Natural killer cell (primary cell): Measurements from ENCODE around the gene FSTL4. TPM values are rescaled to one million over a fixed set of nuclear protein-coding genes. Genes with fewer than 3 reads are reported as not detected.

Experiments
- ATAC-seq, 3 donors: fragments of 150-1000 bp in 2 of 3; fragments of 200-7000 bp in 1 of 3; cut with Tn5 transposase; 1 replicate in 1 of 3; 2 replicates in 2 of 3; pipeline ENCODE4 v1.10.0; 2021; ENCODE audit warnings: mild to moderate bottlenecking in 2 of 3, moderate library complexity in 2 of 3
- DNase-seq, 2 donors: peaks; one replicate each; pipeline versions ENCODE4 v3.0.0 to v3.0.0-alpha.2; 2013 to 2021; ENCODE audit warnings: mixed read lengths in 1 of 2
- H3K27ac ChIP-seq: one replicate; pipeline ENCODE4 v1.5.1; 2013; ENCODE audit warnings: mild to moderate bottlenecking, low read length
- H3K27me3 ChIP-seq: one replicate; pipeline ENCODE4 v1.6.1; 2013; ENCODE audit warnings: low read length; ENCODE audit not compliant: control insufficient read depth, insufficient read depth
- H3K36me3 ChIP-seq: one replicate; pipeline ENCODE4 v1.6.1; 2013; ENCODE audit warnings: low read length; ENCODE audit not compliant: control insufficient read depth, insufficient read depth
- H3K4me1 ChIP-seq: one replicate; pipeline ENCODE4 v1.6.1; 2013; ENCODE audit warnings: low read length; ENCODE audit not compliant: control insufficient read depth, insufficient read depth
- H3K4me3 ChIP-seq: one replicate; pipeline ENCODE4 v1.5.1; 2013; ENCODE audit warnings: low read length
- H3K9me3 ChIP-seq: one replicate; pipeline ENCODE4 v1.6.1; 2013; ENCODE audit warnings: low read length; ENCODE audit not compliant: control insufficient read depth, insufficient read depth
- H3K27ac Mint-ChIP-seq, 2 donors: one replicate each; pipeline ENCODE4 v1.8.0; 2022; ENCODE audit warnings: mild to moderate bottlenecking in 2 of 2, mixed read lengths in 2 of 2, moderate library complexity in 1 of 2
- H3K27me3 Mint-ChIP-seq, 2 donors: one replicate each; pipeline ENCODE4 v1.8.0; 2022; ENCODE audit warnings: low read depth in 2 of 2, mixed read lengths in 2 of 2
- H3K36me3 Mint-ChIP-seq: one replicate; pipeline ENCODE4 v1.8.0; 2022; ENCODE audit warnings: mixed read lengths
- H3K4me1 Mint-ChIP-seq, 2 donors: one replicate each; pipeline ENCODE4 v1.8.0; 2022; ENCODE audit warnings: mixed read lengths in 2 of 2
- H3K4me3 Mint-ChIP-seq: one replicate; pipeline ENCODE4 v1.8.0; 2022; ENCODE audit warnings: mild to moderate bottlenecking, moderate library complexity, mixed read lengths
- H3K9me3 Mint-ChIP-seq, 2 donors: one replicate each; pipeline ENCODE4 v1.8.0; 2022; ENCODE audit warnings: mixed read lengths in 2 of 2
- WGBS: methylation state at CpG from one replicate; pipeline ENCODE4 v1.1.7; 2013; ENCODE audit warnings: missing lambda C conversion rate; ENCODE audit not compliant: insufficient coverage; 5-methylcytosine and 5-hydroxymethylcytosine counted together
- intact Hi-C: fragments of 100-400 bp; cut with micrococcal nuclease; formaldehyde crosslinking; loops from one replicate; pipeline ENCODE4 v1.14.2; 2022
- total RNA-seq, 4 donors: library from RNA; stranded (reverse); fragments of 120-200 nt in 1 of 4; gene quantifications; one replicate each; pipeline versions ENCODE4 v1.2.3 to v1.2.4, GENCODE V29; 2013 to 2022
- TF ChIP-seq, protein P1 (sequence below): fragments of 200-600 bp; IDR thresholded peaks from one replicate; pipeline ENCODE4 v1.8.0; 2022; ENCODE audit warnings: antibody characterized with exemption

The FSTL4 gene
- total RNA-seq, 3 donors from 2014 or later (not counting 1 experiment from before 2014, with no cell fraction given): 0.11 to 0.75 (median 0.55) TPM

DNA sequence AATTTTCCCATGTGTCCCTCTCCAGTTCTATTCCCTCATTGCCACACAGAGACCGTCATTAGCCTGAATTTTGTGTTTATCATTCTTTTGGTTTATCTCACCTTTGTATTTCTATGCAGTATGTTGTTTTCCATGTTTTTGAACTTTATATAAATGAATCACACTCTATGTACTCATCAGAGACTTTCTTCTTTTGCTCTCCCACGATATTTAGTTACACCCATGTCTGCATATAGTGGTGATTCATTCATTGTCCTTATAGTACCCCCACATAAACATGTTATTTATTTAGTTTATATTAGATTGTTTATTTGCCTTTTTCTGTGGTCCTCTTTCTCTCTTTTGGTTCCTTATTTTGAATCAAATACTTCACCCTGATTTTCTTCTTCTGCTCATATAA is 199.7 kb downstream of the FSTL4 start:
- intact Hi-C loops: no loop called here
- TF ChIP-seq, protein P1, sequence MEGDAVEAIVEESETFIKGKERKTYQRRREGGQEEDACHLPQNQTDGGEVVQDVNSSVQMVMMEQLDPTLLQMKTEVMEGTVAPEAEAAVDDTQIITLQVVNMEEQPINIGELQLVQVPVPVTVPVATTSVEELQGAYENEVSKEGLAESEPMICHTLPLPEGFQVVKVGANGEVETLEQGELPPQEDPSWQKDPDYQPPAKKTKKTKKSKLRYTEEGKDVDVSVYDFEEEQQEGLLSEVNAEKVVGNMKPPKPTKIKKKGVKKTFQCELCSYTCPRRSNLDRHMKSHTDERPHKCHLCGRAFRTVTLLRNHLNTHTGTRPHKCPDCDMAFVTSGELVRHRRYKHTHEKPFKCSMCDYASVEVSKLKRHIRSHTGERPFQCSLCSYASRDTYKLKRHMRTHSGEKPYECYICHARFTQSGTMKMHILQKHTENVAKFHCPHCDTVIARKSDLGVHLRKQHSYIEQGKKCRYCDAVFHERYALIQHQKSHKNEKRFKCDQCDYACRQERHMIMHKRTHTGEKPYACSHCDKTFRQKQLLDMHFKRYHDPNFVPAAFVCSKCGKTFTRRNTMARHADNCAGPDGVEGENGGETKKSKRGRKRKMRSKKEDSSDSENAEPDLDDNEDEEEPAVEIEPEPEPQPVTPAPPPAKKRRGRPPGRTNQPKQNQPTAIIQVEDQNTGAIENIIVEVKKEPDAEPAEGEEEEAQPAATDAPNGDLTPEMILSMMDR: no peak
- no peaks in the 10 kb centered on the region for H3K9me3 Mint-ChIP-seq
- Histone ChIP-seq H3K9me3 (no peaks in the 10 kb centered on the region), H3K4me1 (no peaks in the 10 kb centered on the region), H3K27ac (no peak overlapping the region), H3K4me3 (no peak overlapping the region), H3K27me3 (peaks cover 3% of the 10 kb centered on the region), H3K36me3 (no peaks in the 10 kb centered on the region)
- 100% methylated on average over 1 of the region's 2 CpGs for WGBS
- peaks cover 27 to 66% of the 10 kb centered on the region in 2 donors for H3K27me3 Mint-ChIP-seq
- H3K4me1 Mint-ChIP-seq: no peaks in the 10 kb centered on the region
- H3K36me3 Mint-ChIP-seq: no peaks in the 10 kb centered on the region
- ATAC-seq (no peak), DNase-seq (no peak)
- H3K27ac Mint-ChIP-seq: no peak overlapping the region
- no peak overlapping the region for H3K4me3 Mint-ChIP-seq

DNA sequence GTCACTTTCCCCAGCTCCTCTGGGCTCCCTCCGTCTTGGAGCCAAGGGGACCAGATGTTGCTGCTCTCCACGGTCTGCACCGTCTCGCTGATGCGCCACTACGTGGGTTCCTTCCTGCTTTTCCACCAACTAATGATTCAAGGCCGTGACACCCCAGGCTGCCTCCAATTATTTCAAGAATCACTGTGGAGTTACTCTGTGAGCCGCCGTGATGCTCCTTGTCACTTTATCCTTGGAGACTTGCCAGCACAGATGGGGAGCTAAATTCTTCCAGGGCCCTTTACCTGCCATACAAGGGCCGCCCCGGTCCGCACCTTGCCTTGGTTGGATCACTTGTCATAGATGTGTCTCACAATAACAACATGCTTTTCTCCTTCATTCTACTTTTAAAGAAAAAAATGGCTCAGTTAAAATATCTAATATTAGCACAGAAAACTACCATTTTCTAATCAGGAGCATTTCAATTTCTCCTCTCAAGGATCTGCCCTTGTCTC is 202.0 kb downstream of the FSTL4 start:
- Histone ChIP-seq H3K27me3 (peaks cover 3% of the 10 kb centered on the region), H3K36me3 (no peaks in the 10 kb centered on the region), H3K27ac (no peak overlapping the region), H3K4me1 (no peaks in the 10 kb centered on the region), H3K9me3 (no peaks in the 10 kb centered on the region), H3K4me3 (no peak overlapping the region)
- Mint-ChIP-seq H3K4me1 (no peaks in the 10 kb centered on the region), H3K4me3 (no peak overlapping the region), H3K36me3 (no peaks in the 10 kb centered on the region), H3K27me3 (peaks cover 25 to 43% of the 10 kb centered on the region in 2 donors), H3K27ac (no peak overlapping the region), H3K9me3 (no peaks in the 10 kb centered on the region)
- DNase-seq (no peak), ATAC-seq (no peak)
- 92% methylated on average over 12 of the region's 12 CpGs for WGBS
- TF ChIP-seq, protein P1: no peak
- intact Hi-C loops: no loop called here

DNA sequence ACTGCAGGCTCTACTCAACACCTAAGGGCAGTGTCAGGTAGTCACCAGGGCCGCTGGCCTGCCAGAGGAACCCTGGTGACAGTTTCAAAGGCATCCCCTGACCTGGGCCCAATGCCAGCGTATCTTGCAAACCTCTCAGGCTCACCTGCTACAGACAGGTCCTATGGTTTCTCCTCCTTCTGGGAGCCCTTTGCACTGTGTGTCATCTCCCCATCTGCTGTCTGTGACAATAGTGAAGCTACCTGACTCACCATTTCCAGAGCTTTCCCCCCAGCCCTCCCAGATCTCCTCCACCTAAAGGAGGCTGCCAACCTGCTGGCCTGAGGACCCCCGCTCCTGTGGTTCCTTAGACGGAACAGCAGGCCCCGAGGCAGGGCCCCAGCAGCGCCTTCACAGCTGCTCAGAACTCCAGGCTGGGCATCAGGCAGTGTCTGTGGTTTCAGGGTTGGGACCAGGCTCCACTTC is 203.1 kb downstream of the FSTL4 start:
- Histone ChIP-seq H3K4me1 (no peaks in the 10 kb centered on the region), H3K4me3 (no peak overlapping the region), H3K27ac (no peak overlapping the region), H3K27me3 (peaks cover 3% of the 10 kb centered on the region), H3K9me3 (no peaks in the 10 kb centered on the region), H3K36me3 (no peaks in the 10 kb centered on the region)
- H3K4me1 Mint-ChIP-seq: no peaks in the 10 kb centered on the region
- no peaks in the 10 kb centered on the region for H3K36me3 Mint-ChIP-seq
- intact Hi-C loops: no loop called here
- H3K4me3 Mint-ChIP-seq: no peak overlapping the region
- 79% methylated on average over 6 of the region's 6 CpGs for WGBS
- TF ChIP-seq, protein P1: no peak
- DNase-seq: no peak
- H3K9me3 Mint-ChIP-seq: no peaks in the 10 kb centered on the region
- no peak for ATAC-seq
- H3K27ac Mint-ChIP-seq: no peak overlapping the region
- peaks cover 24 to 39% of the 10 kb centered on the region in 2 donors for H3K27me3 Mint-ChIP-seq

DNA sequence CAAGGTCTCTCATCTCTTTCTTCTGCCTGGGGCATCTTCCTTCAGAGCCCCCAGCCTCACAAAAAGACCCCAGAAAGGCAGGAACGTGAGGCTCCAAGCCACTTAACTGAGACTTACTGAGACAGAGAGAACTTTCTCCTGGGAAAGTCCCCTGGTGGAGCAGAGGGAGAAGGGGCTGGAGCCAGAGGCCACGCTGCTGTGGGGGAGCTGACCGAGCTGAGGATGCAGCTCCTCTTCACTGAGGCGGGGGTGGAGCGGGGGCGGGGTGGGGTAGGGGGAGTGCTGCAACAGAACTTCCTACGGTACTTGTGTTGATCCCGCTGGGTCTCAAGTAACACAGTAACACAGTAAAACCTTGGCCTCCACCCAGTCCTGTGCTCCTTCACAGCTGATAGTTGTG is 204.0 kb downstream of the FSTL4 start:
- Histone ChIP-seq H3K4me1 (no peaks in the 10 kb centered on the region), H3K36me3 (no peaks in the 10 kb centered on the region), H3K9me3 (no peaks in the 10 kb centered on the region), H3K27ac (no peak overlapping the region), H3K4me3 (no peak overlapping the region), H3K27me3 (peaks cover 2% of the 10 kb centered on the region)
- Mint-ChIP-seq H3K27ac (no peak overlapping the region), H3K36me3 (no peaks in the 10 kb centered on the region), H3K4me3 (no peak overlapping the region), H3K27me3 (peaks cover 20 to 33% of the 10 kb centered on the region in 2 donors), H3K4me1 (no peaks in the 10 kb centered on the region), H3K9me3 (no peaks in the 10 kb centered on the region)
- WGBS: 87% methylated on average over 5 of the region's 8 CpGs
- DNase-seq (no peak), ATAC-seq (no peak)
- intact Hi-C loops: no loop called here
- TF ChIP-seq, protein P1: no peak
